GM19328 (cell line): ENCODE measurements around the gene CCDC191.
A peak's percentile ranks its signal among the peaks of the same experiment; 100 is the strongest.

Experiments used
- ATAC-seq: cut with Tn5 transposase; IDR thresholded peaks from one replicate; pipeline ENCODE4 v1.9.1; 2021; ENCODE audit warnings: mild to moderate bottlenecking, moderate library complexity; ENCODE audit not compliant: unreplicated experiment

CCDC191 gene

DNA sequence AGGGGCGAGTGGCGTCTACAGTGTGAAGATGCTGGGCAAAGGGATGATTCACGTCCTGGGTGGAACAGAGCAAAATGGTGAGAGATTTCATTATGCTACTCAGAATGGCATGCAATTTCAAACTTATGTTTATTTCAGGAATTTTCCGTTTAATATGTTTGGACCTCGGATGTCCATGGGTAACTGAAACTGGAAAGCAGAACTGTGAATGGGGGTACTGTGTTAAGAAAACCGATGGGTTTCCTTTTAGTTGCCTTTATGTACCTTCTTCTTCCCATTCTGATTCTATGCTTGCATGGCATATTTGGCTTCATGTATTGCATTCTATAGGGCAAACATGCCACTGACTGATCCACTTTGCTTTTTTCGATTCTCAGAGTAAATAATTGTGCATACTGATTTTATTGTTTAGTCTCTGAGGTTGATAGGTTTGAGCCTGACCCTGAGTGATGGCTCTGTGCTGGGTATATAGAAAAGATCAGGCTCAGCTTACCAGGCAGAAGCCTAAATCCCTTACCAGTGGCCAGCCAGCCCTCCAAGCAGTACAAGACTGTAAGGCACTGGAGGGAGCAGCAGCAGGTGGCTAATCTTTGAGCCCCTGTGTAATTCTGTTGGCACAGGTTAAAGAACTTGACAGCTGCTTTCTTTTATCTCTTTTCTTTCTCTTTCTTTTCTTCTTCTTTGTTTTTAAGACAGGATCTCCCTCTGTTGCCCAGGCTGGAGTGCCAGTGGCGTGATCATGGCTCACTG is 4.8 kb upstream of the CCDC191 start:
- ATAC-seq, result no peak

DNA sequence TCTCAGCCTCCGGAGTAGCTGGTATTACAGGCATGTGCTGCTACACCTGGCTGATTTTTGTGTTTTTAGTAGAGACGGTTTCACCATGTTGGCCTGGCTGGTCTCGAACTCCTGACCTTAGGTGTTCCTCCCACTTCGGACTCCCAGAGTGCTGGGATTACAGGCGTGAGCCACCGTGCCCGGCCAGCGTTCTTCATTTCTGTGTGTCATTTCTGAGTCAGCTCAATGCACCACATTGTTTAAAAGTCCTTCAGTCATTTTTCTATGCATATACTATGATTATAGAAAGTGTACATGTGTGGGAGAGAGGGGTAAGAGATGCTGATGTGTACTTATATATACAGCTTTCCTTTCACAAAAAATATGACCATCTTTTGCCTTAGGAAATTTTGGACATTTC is 2.3 kb upstream of the CCDC191 start:
- no peak for ATAC-seq

DNA sequence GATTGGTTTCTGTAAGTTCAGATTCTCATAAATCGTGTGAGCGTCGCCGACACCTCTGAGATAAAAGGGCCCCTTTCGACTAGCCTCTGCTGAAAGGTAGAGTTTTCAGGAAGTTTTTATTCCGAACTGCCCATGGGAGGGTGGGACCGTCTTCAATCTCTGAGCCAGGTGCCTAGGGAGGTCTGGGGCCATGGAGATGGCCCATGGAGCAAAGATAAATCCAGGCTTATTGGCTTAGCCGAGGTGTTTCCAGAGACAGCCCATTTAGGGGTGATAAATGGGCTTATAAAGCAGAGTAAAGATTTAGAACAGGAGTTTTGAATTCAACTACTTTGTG is 653 bp upstream of the CCDC191 start:
- peak; percentile 3 for ATAC-seq

DNA sequence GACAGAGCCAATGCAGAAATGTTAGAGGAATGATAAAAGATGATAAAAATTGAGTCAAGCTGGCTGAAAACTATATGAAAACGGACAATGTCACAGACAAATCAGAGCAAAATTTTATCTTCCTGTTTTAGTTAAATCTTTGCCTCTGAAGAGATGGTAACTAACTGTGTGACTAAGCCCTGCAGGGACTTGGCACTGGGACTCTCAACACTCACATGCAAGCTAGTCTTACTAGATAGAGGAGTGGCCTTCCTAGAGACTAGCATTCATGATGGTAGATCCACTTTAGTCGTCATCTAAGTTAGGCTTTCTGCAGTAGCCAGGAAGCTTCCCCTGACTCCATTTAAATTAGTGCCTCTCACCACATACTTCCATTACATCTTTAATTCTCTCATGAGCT is 4.1 kb downstream of the CCDC191 start:
- no peak for ATAC-seq

DNA sequence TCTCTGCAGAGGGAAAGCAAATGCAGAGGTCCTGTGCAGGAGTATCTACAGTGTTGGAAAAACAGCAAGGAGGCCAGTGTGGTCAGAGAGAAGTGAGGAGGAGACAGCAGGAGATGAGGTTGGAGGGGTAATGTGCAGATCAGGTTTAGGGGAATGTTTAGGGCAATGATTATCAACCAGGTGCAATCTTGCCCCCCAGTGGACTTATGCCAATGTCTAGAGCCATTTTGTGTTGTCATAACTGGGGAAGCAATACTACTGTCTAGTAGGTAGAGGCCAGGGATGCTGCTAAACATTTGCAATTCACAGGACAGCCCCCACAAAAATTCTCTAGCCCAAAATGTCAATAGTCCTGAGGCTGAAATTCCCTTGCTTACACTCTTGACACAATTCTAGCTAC is 13.1 kb downstream of the CCDC191 start:
- ATAC-seq, result no peak

DNA sequence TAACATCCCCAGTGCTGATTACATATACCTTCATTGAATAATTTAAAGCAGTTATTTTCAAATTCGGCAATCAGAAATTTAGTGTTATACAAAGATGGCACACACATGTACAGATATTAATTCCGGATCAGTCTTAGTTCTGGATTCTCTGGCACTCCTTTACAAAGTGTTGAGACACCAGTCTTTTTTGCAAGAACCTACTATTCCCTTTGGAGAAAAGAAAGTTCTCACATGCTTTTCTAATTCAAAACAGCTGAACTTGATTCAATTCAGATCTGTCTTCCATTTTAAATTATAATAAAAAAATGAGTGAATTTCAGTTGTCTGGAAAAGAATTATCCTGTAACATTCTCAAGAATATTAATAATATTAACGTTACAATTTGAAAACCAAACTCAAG is 20.4 kb downstream of the CCDC191 start:
- ATAC-seq, result no peak

DNA sequence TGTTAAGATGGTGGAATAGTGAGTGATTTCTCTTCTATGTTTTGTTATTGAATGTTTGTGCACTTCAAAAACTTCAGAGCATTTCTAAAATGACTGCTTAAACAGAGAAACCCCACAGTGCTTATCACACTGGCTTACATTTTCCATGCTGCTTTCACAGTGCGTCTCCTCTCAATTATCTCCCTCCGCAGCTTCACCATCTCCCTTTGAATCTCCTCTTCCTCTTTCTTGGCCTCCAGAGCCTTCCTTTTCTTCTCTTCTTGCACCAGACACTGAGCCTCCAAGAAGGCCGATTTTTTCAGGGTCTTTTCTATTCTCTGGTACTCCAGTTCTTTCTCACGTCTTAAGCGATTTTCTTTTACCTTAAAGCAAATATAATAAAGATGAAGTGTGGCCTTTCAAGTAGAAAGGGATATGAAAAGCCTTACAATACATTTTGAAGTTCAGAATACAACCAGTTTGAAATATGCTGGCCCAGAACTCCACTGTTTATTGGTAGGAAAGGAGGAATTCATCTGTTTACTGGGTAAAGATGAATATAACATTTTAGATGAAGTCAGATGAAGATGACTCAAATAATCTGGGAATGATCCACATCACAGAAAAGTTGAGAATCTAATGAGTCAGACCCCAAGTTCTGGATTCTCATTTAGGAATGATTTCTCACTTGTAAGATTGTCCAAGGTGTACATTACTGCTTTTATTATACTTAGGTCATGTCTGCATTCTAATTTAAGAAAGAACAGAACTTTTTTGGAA is 21.4 kb downstream of the CCDC191 start:
- no peak for ATAC-seq

DNA sequence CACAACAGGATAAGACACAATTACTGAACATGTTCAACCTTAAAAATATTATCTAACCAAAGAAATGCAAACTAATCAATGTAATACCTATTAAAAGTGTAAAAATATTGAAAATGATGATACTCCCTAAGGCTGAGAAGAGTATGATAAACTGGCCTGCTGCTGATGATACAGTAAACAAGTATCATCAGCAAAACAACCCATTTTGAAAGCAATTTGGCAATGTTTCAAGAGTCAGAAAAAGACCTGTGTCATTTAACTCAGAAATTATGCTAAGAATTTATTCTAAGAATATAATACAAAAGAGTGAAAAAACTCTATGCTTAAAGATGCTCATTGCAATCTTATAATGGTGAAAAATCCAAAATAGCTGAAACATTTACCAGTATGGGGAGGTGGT is 22.1 kb downstream of the CCDC191 start:
- ATAC-seq, result no peak

DNA sequence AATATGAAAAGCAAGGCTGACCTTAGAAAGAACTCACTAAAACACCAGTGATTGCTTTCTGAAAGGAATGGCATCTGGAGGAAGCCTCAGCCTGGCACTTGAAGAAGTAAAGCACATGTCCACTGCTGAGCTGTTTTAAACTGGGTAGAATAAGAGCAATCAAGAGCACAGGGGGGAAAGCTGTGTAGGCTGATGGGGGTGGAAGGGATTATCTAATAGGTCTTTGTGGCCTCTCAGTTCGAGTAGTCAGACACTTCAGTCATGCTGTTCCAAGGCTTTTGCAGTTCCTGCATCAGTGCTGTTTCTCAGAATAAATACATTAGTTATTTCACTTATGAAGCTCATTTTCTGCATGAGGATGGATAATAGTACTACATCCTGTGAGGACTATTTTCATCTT is 22.6 kb downstream of the CCDC191 start:
- no peak for ATAC-seq

DNA sequence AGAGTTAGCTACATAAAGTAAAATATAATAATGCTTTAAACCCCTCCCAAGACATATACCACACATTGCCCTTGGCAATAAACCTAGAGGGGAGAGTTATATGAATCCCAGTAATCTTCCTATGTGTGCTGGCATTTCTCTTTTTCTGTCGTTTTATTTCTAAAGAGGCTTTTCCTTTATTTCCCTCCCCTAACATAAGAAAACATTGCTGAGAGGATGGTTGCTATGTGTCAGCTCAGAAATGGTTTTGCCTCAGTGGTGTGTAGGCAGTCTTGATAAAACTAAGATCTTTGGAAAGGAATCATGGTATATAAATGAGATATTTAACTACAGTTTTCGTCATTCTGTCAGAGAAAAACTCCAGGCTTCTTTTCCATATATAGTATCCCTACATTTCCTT is 30.0 kb downstream of the CCDC191 start:
- no peak for ATAC-seq

DNA sequence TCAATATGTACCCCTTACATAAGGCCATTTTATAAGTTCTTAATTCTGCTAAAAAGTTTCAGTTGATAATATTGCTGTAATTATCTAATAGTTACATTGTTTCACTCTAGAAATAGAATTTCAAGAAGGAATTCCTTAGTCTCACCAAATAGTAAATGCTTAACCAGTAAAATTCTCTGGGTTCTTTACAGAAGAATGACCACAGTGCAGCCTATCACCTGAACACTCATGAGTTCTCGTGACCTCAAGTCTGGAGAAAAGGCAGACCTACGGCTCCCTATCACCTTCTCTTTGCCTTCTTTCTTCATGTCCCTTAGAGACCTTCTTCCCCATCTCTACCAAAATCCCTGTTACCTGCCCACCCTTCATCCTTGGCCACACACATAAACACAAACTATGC is 30.9 kb downstream of the CCDC191 start:
- ATAC-seq, result no peak

DNA sequence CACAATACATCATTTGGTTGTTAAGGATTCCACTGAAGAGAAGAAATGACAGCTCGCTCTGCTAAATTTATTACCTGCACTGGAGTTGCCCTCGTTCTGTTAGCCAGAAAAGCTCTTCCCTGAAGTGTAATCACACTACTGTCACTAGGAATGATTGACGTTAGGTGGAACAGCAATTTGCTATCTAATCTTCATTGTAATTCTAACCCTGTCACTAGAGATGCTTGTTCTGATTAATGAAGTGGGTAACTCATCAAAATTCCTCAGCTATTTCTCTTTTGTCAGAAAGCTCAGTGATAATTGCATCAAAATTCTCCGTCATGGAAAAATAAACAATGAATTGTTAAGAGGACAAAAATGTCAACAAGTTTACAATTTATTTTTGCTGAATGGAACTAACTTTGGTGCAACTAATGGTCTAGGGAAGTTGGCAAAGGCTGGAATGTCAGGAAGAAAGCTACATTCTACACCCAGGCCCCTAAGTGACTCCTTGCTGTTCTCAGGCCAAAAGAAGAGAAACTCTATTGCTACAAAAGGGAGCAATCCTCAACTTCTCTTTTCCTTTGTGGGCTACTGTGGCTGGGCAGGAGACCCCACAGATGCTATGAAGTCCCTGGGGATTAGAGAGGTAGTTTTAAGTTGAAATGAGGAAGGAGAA is 34.1 kb downstream of the CCDC191 start:
- no peak for ATAC-seq

DNA sequence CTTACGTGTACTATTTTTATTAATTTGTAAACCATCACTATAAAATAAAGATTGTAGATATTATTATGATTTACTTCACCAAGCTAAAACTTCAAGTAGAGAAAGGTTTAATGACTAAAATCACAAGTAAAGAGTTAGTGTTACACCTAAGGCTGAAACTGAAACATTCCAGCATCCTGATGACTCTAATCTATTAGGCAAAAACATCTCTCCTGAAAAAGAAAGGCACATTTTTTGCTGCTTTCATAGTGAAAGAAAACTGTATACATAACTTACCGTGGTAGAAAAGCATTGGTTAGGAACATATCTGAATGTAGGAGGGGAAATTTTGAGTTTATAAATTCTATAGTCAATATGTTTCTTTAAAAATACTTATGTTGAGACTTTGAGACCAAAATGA is 35.4 kb downstream of the CCDC191 start:
- ATAC-seq, result no peak

DNA sequence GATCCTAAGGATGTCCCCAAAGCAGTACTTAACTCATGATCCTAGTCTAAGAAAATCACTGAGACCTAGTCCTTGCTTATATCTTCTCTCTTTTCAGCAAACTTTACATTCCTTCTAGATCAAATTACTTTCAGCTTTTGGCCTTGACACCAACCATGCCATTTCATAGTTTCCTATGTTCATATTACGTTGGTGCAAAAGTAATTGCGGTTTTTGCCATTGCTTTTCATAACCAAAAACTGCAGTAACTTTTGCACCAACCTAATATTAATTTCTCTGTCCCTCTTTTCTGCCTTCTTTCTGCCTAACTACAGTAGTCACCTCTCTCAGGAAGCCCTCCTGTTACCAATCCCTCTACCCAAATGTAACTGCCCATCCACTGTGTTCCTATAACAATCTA is 36.8 kb downstream of the CCDC191 start:
- ATAC-seq, result no peak

DNA sequence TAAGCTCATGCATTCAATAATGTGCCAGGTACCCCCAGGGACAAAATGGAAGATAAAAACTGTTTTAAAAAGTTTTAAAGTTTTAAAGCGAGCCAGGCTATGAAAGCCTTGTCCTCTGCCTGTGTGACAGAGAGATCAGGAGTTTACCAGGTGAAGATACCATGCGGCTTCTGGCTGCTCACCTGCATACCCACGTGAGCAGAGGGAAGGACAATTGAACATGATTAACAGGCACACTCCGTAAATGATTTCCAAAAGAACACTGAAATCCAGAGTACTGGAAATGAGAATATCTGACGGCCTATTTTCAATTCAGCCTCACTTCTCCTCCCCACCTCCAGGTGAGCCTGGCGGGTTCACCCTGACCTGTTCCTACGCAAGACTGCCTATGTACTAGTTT is 42.1 kb downstream of the CCDC191 start:
- ATAC-seq, result no peak

DNA sequence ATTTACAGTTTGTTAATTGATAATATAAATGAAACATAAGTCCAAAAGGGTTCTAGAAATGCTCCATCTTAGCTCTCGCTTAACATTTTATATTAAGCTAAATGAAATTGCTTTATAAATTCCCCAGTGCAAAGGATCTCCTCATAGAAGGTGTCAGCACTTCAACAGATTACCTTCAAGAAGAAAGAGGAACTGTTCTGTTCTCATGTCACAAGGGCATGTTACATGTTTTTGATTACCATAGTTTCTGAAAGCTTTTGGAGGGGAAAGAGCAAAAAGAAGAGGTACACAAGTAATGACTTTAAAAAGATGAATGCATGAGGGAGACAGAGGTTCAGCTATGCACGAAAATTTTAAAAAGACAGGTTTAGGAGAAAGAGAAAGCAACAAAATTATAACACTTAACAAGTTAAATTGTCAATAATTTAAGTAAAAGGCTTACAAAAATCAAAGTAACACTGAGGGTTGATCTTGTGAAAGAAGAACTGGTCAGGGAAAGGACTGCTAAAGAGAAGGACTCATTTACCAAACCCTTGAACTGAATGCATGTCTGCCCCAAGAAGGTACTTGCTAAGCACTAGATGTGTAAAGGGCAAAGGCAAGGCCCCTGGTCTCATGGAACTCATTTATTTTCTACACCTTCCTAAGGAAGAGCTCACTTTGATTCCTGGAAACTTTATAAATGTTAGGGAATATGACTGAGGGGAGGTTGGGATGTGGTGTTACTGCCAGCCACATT is 45.1 kb downstream of the CCDC191 start:
- ATAC-seq, result no peak

DNA sequence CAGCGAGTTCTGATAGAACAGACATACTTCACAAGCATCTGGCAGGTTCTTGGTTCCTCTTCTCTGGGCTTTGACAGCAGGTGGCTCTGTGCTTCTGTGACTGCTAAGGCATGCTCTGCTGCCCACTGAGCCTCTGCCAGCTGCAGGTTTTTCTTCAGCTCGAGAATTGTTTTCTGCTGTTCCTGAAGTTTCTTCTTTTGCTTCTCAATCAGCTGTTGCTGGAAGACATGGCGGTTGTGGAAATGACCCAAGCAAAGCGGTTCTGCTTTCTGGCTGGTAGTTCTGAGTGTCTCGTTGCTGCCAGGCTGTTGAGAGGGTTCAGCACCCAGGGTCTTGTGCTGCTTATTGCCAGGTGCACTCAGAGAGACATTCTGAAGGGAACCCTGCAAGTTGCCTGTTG is 50.8 kb downstream of the CCDC191 start:
- ATAC-seq, result peak; percentile 96

DNA sequence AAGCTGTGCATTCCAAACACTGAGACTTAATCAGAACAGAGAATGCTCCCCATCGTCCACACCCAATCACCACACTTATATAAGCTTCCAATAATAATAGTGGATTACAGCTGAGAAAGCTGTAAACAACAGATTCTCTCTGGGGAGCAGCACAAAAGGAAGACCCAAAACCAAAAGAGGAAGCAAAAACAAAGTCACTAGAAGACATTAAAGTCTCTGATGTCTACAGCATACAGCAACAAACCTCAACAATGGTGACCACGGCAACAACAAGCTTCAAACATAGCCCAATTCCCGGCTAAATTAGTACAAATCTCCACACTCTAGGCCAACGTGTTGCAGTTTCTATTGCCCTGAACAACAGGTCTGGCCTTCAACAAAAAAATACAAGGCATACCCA is 70.8 kb downstream of the CCDC191 start:
- ATAC-seq, result peak; percentile 77

DNA sequence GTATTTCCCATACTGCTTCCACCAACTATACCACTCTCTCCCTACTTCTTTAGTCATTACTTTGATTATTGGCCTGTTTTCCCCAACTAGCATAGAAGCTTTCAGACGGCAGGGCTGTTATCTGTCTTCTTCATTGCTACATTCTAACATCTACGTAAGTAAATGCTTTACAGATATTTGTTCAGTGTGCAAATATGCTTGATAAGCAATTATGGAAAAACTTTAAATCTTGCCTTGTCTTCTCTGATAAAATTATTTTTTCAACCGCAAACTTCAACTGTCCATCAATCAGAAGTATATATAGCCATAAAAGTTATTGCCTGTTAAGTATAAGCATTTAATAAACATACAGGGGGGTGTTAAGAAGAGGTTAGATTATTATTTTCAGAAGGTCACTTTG is 72.8 kb downstream of the CCDC191 start:
- no peak for ATAC-seq

DNA sequence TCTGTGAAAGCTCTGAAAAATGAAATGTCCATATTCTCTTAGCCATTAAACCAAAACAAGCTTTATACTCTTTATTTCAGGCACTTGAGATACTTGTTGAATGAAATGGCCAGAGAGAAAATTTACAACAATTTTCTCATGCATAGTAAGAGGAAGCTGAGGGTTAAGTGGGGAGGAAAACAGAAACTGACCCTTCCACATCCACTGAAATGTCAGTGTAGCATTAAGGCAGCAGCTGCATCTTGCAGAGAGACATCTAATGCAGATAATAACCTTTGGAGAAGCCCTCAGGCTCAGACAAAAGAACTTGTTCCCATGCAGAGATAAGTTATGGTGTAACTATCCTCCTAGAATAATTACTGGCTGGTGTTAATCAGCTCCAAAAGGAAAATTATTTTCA is 74.5 kb downstream of the CCDC191 start:
- ATAC-seq, result no peak

DNA sequence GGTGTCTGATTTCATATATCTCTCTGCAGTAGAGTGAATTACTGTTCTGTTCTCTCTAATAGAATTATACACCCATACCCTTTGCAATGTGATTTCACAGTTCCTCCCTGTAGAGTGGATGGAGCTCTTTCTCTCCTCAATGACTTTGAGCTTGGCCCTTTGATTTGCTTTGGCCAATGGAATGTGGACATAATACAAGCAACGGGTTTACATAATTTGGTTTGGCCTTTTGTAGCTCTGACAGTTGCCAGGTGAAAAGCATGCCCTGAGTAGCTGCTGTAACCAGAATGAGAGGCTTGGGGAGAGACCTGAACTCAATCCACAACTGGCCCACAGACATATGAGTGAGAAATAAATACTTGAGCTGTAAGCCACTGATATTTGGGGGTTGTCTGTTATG is 76.4 kb downstream of the CCDC191 start:
- ATAC-seq, result no peak

DNA sequence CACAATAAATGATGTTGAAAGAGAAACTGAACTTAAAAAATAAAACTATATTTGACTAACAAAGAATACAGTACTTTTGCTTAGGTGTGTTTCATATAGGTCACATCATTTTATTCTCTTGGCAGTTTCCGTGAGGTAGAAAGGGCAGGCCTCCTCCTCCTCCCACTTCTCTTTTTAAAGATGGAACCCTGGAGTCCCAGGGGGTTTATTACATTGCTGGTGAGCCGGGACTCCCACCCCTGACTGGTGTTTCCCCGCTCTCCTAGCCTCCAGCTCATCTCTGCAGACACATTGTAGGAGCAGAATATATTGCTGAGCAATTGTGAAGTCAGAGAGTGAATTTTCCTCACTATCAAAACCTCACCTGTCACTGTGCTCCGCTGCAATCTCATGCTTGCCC is 78.5 kb downstream of the CCDC191 start:
- ATAC-seq, result no peak
